GM21381 (cell line): Measurements from ENCODE around the gene QTRT2.

Experiments
- ATAC-seq: cut with Tn5 transposase; IDR thresholded peaks from one replicate; pipeline ENCODE4 v1.9.1; 2021; ENCODE audit warnings: mild to moderate bottlenecking, moderate library complexity; ENCODE audit not compliant: unreplicated experiment

Gene QTRT2

DNA sequence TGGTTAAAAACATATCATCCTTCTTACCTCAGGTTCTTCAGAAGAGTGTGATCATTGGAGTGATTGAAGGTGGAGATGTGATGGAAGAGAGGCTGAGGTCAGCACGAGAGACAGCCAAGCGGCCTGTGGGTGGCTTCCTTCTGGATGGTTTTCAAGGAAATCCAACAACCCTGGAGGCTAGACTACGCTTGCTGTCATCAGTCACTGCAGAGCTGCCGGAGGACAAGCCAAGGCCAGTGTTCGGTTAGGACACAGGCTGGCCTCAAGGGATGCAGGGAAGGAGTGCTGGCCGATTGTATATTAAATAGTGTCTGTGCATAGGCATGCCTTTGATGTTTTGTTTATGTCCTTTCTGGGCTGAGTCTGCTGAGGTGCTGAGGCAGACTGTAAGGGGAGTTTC, 20.2 kb downstream of the QTRT2 start:
- ATAC-seq = no peak

DNA sequence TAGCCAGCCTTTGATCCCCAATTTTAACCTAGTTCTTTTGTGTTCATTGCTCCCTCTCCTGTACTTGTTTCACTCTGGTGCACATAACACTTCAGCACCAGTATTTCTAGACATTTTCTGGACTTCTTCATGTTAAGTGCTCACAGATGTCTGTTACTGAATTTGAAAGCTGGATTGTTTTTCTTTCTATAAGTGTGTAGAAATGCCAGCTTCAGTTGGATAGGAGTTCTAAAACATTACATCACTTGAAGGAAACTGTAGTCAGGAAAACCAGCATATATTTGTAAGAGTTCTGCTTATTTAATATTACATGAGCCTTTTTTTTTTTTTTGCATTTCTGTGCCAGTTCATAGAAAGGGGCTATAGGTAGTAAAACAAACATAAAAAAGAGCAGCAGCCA, 21.6 kb downstream of the QTRT2 start:
- no peak for ATAC-seq

DNA sequence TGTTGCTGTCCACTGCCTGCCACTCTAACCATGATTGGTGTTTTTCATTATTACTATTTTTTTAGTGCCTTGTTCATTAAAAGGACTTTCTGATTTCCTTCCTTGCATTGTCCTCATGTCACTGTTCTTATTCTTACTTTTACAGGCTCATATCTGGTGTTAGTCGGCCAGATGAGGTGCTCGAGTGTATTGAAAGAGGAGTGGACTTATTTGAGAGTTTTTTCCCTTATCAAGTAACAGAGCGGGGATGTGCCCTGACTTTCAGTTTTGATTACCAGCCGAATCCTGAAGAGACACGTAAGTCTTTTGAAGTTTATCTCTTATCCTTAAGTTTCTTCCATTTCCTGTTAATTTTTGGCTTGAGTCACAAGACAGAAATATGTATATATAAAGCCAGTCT, 23.2 kb downstream of the QTRT2 start:
- ATAC-seq = no peak

DNA sequence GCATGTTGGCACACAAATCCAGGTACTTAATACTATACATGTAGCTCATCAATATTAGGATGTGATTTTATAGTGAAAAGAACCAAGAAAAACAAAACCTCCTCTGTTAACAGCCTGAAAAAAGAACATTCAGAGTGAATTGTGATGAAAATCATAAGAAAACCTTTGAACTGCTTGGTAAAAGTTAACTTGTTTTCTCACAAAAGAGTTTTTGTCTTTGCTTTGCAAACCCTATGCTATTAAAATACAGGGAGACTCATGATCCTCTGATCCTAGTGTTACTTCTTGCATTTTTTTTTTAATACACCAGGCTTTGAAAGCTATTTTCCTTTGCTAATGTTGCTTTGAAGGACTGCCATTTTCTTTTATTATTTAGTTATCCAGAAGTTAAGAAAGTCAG, 23.7 kb downstream of the QTRT2 start:
- ATAC-seq = no peak

GRCh38 chr3:114081037-114081436, 24.5 kb downstream of the QTRT2 start:
- no peak for ATAC-seq

- no peak for ATAC-seq
Observed at GRCh38 chr3:114083112-114083511, 26.6 kb downstream of the QTRT2 start.

- no peak for ATAC-seq
Observed at GRCh38 chr3:114086356-114086755, 29.8 kb downstream of the QTRT2 start.

DNA sequence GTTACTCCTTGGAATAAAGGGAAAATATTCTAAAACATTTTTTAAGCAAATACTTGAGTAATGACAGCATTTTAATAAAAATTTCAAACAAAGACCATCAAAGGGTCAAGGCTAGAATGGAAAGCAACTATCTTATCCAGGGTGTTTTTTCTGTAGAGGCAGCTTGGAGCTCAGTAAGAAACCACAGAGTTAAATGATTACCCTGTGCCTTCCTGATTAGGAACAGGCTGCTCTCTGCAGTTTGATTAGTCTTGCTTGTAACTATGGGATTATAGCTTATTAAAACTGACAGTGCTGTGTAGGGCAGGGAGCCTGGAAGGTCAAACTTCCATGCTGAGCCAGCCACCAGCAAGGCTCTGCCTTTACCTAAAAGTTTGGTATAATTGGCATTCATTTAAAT, 33.1 kb downstream of the QTRT2 start:
- ATAC-seq = no peak

DNA sequence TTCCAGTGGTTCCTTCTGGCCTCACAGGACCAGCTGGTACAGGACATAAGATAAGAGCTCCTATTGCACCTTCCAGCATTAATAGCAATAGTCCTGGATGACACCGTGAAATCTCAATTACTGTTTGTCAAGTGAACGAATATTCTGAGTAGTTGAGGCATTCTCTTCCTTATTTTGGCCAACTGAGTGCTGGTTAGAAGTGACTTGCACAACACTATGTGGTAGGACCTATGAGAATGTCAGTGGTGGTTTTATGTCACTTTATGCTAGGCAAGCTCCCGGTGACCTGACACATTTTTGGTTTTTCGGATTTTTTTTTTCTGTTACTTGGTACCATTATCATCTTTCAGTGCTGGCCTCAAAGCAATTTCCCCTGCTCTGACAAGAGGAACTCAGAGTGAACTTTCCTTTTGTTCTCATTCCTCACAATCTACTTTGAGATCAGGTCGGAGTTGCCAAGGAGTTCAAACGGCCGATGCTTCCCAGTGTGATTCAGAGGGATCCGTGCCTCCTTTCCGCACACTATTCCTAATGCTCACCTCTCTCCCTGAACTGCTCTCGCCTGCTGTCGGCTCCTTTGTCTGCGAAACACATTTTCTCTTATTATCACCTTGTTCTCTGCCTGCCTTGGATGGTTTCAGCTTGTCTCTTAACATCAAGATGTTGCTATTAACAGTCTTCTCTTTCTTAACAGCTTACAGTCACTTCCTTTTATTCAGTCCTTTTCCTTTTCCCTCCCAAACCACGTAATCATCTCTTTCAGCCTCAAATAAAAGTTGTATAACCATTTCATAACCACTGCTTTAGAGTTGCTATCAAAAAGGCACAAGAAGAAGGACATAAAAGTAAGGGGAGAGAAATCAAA, 35.8 kb downstream of the QTRT2 start:
- ATAC-seq = no peak

- ATAC-seq = no peak
Observed at GRCh38 chr3:114093016-114093380, 36.5 kb downstream of the QTRT2 start.

DNA sequence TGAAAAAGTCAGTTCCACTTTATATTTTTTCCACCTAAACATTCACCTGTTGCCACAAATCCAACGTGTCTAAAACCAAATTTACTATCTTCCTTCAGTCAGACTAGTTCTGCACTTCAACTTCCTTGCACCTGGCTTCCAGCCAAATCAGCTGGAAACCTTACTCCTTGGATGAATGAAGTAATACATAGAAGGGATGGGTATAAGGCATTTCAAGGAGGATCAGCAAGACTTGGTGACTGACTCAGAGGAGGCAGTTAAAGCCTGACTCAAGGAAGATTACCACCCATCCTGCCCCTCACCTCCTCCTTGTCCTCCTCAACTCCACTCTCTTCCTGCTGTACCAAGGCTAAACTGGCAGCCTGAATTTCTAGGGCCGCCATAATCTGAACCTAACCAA, 37.1 kb downstream of the QTRT2 start:
- no peak for ATAC-seq

GRCh38 chr3:114095796-114096195, 39.3 kb downstream of the QTRT2 start:
- no peak for ATAC-seq

GRCh38 chr3:114101101-114101500, 44.6 kb downstream of the QTRT2 start:
- no peak for ATAC-seq

DNA sequence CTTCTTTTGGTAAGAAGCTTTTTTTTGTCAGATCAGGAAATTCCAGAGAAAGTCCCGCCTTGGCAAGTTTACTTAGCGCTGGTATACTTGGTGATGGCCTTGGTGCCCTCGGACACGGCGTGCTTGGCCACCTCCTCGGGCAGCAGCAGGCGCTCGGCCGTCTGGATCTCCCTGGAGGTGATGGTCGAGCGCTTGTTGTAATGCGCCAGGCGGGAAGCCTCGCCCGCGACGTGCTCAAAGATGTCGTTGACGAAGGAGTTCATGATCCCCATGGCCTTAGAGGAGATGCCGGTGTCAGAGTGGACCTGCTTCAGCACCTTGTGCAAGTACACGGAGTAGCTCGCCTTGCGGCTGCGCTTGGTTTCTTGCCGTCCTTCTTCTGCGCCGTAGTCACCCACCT, 46.6 kb downstream of the QTRT2 start:
- ATAC-seq = no peak

DNA sequence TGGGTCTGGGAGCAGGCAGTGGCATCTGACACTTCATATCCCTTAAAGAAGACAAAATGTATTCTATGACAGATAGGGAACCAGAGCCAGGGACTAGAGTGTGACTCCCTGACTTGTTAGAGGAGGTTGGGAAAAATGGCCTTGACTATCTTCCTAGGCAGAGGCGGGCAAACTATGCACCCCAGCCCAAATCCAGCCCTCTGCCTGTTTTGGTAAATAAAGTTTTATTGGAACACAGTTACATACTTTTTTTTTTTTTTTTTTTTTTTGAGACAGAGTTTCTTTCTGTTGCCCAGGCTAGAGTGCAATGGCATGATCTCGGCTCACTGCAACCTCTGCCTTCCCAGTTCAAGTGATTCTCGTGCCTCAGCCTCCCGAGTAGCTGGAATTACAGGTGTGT, 47.3 kb downstream of the QTRT2 start:
- ATAC-seq = no peak

GRCh38 chr3:114104414-114104813, 47.9 kb downstream of the QTRT2 start:
- no peak for ATAC-seq

- ATAC-seq = no peak
Observed at GRCh38 chr3:114108137-114108536, 51.6 kb downstream of the QTRT2 start.

DNA sequence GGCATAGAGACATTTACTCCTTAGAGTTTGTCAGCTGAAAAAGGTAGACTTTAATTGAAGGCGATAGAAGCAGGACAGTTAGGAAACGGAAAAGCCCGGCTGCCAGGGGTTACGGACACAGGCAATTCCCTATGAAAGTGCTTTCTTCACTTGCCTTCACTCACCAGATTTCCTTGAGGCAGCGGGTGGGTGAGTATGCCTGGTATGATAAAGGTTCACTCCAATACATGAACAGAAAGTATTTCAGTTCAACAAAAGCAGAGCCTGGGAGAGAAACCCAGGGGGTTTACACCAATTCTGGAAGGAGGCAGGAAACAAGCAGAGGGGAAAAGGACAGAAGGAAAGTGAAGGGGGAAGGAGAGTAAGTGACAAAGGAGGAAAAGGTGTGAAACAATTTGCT, 53.9 kb downstream of the QTRT2 start:
- no peak for ATAC-seq

GRCh38 chr3:114111060-114111770, 54.7 kb downstream of the QTRT2 start:
- ATAC-seq = no peak

GRCh38 chr3:114112696-114113095, 56.2 kb downstream of the QTRT2 start:
- no peak for ATAC-seq

- ATAC-seq = no peak
Observed at GRCh38 chr3:114114719-114115118, 58.2 kb downstream of the QTRT2 start.

DNA sequence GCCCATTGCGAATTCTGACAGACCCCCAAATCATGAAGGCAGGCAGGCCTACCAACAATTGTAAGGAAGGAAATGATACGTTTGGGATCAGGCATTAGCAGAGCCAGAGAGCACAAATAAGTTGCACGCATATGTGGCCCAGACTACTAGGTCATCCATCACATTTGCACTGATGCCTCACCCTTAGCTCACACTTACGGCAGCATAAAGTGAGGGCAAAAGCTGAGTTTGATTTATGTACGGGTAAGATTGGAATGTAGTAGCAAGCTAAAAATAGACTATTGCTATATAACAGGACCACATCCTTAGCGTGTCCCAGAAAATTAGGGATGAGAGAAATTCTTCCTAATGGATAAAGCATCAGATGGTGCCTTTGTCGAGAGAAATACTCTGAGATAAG, 58.6 kb downstream of the QTRT2 start:
- no peak for ATAC-seq
